Measurements from ENCODE around the gene ZMYND11. TPM values are rescaled to one million over a fixed set of nuclear protein-coding genes. Genes with fewer than 3 reads are reported as not detected.

ZMYND11 gene
- total and polyA plus RNA-seq, 2 of the 13 experiments (the other 11 are each of a cell fraction or from before 2014, with no cell fraction given) = 17.5 to 38.7 TPM

DNA sequence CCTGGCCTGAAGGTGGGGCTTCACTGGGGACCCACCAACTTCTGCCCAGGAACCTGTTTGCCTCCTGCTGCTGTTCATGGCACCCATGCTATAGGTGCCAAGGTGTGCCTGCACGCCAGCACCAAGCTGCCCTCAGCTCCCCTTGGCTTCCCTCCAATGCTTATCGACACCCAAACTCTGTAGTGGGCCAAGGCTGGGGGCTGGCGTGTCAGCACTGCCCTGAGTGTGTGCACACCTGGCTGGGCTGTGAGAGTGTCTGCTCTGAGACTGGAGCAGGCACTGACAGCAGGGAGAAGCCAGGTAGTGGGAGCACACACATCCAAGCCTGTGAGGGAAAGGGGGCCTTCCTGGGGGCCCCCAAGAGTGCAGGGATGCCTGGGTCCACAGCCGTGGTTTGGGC lies 43.1 kb upstream of the ZMYND11 start:
- H3K9me3 ChIP-seq (ENCODE audit: low read length) = peaks cover 29% of the 10 kb centered on the region
- H3K9ac ChIP-seq (ENCODE audit: insufficient read depth, low read depth, low read length) = no peak overlapping the region
- ChIA-PET POLR2A (no interaction called here), CTCF (ENCODE audit: low intra/inter-chr PET ratio, low total read pairs) (no interaction called here)
- H4K20me1 ChIP-seq (ENCODE audit: insufficient read depth, low read length) = no peaks in the 10 kb centered on the region
- H3K27me3 ChIP-seq (ENCODE audit: control insufficient read depth in 1 of 2, insufficient read depth in 2 of 2, low read length in 2 of 2) = no peaks in the 10 kb centered on the region; a peak in 1 of 5 replicates
- no peak overlapping the region for H3K27ac ChIP-seq (ENCODE audit: extremely low read length, insufficient read depth, low read length)
- no peaks in the 10 kb centered on the region for H3K79me2 ChIP-seq (ENCODE audit: insufficient read depth, low read length)
- no peak overlapping the region for H2AFZ ChIP-seq (ENCODE audit: low read length)
- WGBS (ENCODE audit: low lambda C conversion rate) = 34% methylated on average over 4 of the region's 4 CpGs
- TF ChIP-seq, protein P1, sequence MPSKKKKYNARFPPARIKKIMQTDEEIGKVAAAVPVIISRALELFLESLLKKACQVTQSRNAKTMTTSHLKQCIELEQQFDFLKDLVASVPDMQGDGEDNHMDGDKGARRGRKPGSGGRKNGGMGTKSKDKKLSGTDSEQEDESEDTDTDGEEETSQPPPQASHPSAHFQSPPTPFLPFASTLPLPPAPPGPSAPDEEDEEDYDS (CRISPR knock-in tag; IDR thresholded peaks at IDR 0.05) = no peak
- no peak for TF ChIP-seq SAFB2 (CRISPR knock-in tag; IDR thresholded peaks at IDR 0.05; ENCODE audit: borderline replicate concordance, low read depth)
- intact Hi-C loops (cut with micrococcal nuclease; ENCODE audit: unreplicated experiment) = no loop called here
- H3K4me1 ChIP-seq (ENCODE audit: insufficient read depth, low read length) = peaks cover 32% of the 10 kb centered on the region
- H3K36me3 ChIP-seq (replicated peaks in 1 of 2; ENCODE audit: control insufficient read depth in 1 of 2, insufficient read depth in 2 of 2, low read length in 2 of 2) = no peaks in the 10 kb centered on the region
- DNase-seq (ENCODE audit: low spot score) = no peak
- no TSS peak for BruUV-seq (replicated peaks)
- no peak overlapping the region for H3K4me3 ChIP-seq (replicated peaks in 1 of 3; ENCODE audit: insufficient read depth in 1 of 3, low read depth in 2 of 3, low read length in 3 of 3)
- no peak for FAIRE-seq
- no peak overlapping the region for H3K4me2 ChIP-seq (ENCODE audit: low read depth, low read length)
- ATAC-seq = no peak
- in situ Hi-C loops (cut with HindIII; ENCODE audit: extremely low pct_ligation_motif_present, low pct_unique_long_range_greater_than_20kb) = no loop called here

DNA sequence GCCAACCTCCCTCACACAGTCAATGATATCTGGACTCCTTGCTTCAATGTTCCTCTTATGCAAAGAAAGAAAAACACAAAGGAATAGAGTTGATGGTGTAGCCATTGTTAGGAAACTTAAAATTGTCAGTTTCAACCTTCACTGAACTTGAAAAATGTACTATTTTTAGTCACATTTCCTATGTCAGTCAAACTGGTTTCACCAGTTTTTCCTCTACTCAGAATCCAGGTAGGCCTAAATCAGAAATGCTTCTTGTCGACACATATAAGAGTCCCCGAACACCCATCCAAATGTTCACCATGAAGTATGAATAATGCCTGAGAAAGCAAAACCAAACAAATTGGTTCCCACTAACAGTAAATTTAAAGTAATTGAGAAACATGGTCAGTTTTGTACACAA lies 42.4 kb upstream of the ZMYND11 start:
- Histone ChIP-seq H4K20me1 (ENCODE audit: insufficient read depth, low read length) (no peaks in the 10 kb centered on the region), H3K4me1 (ENCODE audit: insufficient read depth, low read length) (peaks cover 32% of the 10 kb centered on the region), H3K9ac (ENCODE audit: insufficient read depth, low read depth, low read length) (no peak overlapping the region), H3K27me3 (ENCODE audit: control insufficient read depth in 1 of 2, insufficient read depth in 2 of 2, low read length in 2 of 2) (no peaks in the 10 kb centered on the region; a peak in 1 of 5 replicates), H3K4me3 (replicated peaks in 1 of 3; ENCODE audit: insufficient read depth in 1 of 3, low read depth in 2 of 3, low read length in 3 of 3) (no peak overlapping the region), H3K9me3 (ENCODE audit: low read length) (peaks cover 36% of the 10 kb centered on the region), H2AFZ (ENCODE audit: low read length) (no peak overlapping the region), H3K36me3 (replicated peaks in 1 of 2; ENCODE audit: control insufficient read depth in 1 of 2, insufficient read depth in 2 of 2, low read length in 2 of 2) (no peaks in the 10 kb centered on the region), H3K27ac (ENCODE audit: extremely low read length, insufficient read depth, low read length) (no peak overlapping the region), H3K79me2 (ENCODE audit: insufficient read depth, low read length) (no peaks in the 10 kb centered on the region), H3K4me2 (ENCODE audit: low read depth, low read length) (no peak overlapping the region)
- DNase-seq (ENCODE audit: low spot score) (no peak), FAIRE-seq (no peak), ATAC-seq (no peak)
- intact Hi-C loops (cut with micrococcal nuclease; ENCODE audit: unreplicated experiment) (no loop called here), in situ Hi-C loops (cut with HindIII; ENCODE audit: extremely low pct_ligation_motif_present, low pct_unique_long_range_greater_than_20kb) (no loop called here)
- CTCF ChIA-PET (ENCODE audit: low intra/inter-chr PET ratio, low total read pairs) = no interaction called here
- no peak for TF ChIP-seq ZNF335 (CRISPR knock-in tag; IDR thresholded peaks at IDR 0.05)
- no peak for TF ChIP-seq EP300 (IDR thresholded peaks at IDR 0.05; ENCODE audit: low read depth in 2 of 2, low read length in 2 of 2)
- TF ChIP-seq EP300 (CRISPR knock-in tag; IDR thresholded peaks at IDR 0.05; ENCODE audit: borderline replicate concordance) = no peak
- TF ChIP-seq PTBP1 (IDR thresholded peaks at IDR 0.05; ENCODE audit: low read depth, low read length, poor library complexity, severe bottlenecking) = no peak
- TF ChIP-seq GABPA (IDR thresholded peaks at IDR 0.05; ENCODE audit: low read depth, low read length) = no peak
- no peak for TF ChIP-seq GABPA (CRISPR knock-in tag; IDR thresholded peaks at IDR 0.05; ENCODE audit: low read depth)
- no peak for TF ChIP-seq ZNF839 (CRISPR knock-in tag; IDR thresholded peaks at IDR 0.05; ENCODE audit: borderline replicate concordance)
- no peak for TF ChIP-seq SALL1 (CRISPR knock-in tag; IDR thresholded peaks at IDR 0.05)
- TF ChIP-seq, protein P2, sequence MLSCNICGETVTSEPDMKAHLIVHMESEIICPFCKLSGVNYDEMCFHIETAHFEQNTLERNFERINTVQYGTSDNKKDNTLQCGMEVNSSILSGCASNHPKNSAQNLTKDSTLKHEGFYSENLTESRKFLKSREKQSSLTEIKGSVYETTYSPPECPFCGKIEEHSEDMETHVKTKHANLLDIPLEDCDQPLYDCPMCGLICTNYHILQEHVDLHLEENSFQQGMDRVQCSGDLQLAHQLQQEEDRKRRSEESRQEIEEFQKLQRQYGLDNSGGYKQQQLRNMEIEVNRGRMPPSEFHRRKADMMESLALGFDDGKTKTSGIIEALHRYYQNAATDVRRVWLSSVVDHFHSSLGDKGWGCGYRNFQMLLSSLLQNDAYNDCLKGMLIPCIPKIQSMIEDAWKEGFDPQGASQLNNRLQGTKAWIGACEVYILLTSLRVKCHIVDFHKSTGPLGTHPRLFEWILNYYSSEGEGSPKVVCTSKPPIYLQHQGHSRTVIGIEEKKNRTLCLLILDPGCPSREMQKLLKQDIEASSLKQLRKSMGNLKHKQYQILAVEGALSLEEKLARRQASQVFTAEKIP (CRISPR knock-in tag; IDR thresholded peaks at IDR 0.05; ENCODE audit: borderline replicate concordance) = no peak
- no peak for TF ChIP-seq MAFF (IDR thresholded peaks at IDR 0.05; ENCODE audit: low read depth, low read length)
- TF ChIP-seq, protein P3, sequence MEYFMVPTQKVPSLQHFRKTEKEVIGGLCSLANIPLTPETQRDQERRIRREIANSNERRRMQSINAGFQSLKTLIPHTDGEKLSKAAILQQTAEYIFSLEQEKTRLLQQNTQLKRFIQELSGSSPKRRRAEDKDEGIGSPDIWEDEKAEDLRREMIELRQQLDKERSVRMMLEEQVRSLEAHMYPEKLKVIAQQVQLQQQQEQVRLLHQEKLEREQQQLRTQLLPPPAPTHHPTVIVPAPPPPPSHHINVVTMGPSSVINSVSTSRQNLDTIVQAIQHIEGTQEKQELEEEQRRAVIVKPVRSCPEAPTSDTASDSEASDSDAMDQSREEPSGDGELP (IDR thresholded peaks at IDR 0.05; ENCODE audit: borderline replicate concordance, low read depth) = no peak
- POLR2A ChIA-PET = no interaction called here
- WGBS (ENCODE audit: low lambda C conversion rate) = 29% methylated on average over 2 of the region's 2 CpGs
- BruUV-seq (replicated peaks) = no TSS peak

Data from HepG2 (cell line).